Naive thymus-derived CD8-positive, alpha-beta T cell (primary cell): ENCODE data around the gene WBP2. TPM values are rescaled to one million over a fixed set of nuclear protein-coding genes. Genes with fewer than 3 reads are reported as not detected.

Experiments
- ATAC-seq, 2 donors: fragments of 150-1000 bp; cut with Tn5 transposase in 1 of 2; sonication (Bioruptor Pico), chemical (Tn5 transposase) in 1 of 2; 1 replicate in 1 of 2; 2 replicates in 1 of 2; pipeline ENCODE4 v1.10.0; 2021; ENCODE audit warnings: mild to moderate bottlenecking in 2 of 2, moderate library complexity in 2 of 2
- POLR2A ChIA-PET: fragments of 350-600 bp; sonication (Branson Sonifier 250); formaldehyde crosslinking; loops from one replicate; lab custom pipeline; 2021; ENCODE audit warnings: antibody characterized with exemption; lab: Charles Lee
- DNase-seq, 10 donors: peaks; one replicate each; pipeline versions ENCODE4 v3.0.0 to v3.0.0-alpha.2; 2020 to 2022
- H3K27ac Mint-ChIP-seq, 10 donors: one replicate each; pipeline ENCODE4 v1.8.0; 2020 to 2022; ENCODE audit warnings: mild to moderate bottlenecking in 10 of 10, mixed read lengths in 10 of 10, moderate library complexity in 4 of 10, inconsistent platforms in 1 of 10
- H3K27me3 Mint-ChIP-seq, 5 donors: one replicate each; pipeline ENCODE4 v1.8.0; 2021 to 2022; ENCODE audit warnings: mixed read lengths in 5 of 5
- H3K36me3 Mint-ChIP-seq, 3 donors: one replicate each; pipeline ENCODE4 v1.8.0; 2020 to 2022; ENCODE audit warnings: mixed read lengths in 3 of 3, mild to moderate bottlenecking in 2 of 3, inconsistent platforms in 1 of 3
- H3K4me1 Mint-ChIP-seq, 4 donors: one replicate each; pipeline ENCODE4 v1.8.0; 2021 to 2022; ENCODE audit warnings: mixed read lengths in 4 of 4
- H3K4me3 Mint-ChIP-seq, 10 donors: one replicate each; pipeline ENCODE4 v1.8.0; 2020 to 2022; ENCODE audit warnings: mild to moderate bottlenecking in 10 of 10, mixed read lengths in 10 of 10, moderate library complexity in 6 of 10, inconsistent platforms in 1 of 10
- H3K9me3 Mint-ChIP-seq, 9 donors: one replicate each; pipeline ENCODE4 v1.8.0; 2020 to 2022; ENCODE audit warnings: mixed read lengths in 9 of 9, mild to moderate bottlenecking in 3 of 9, inconsistent platforms in 1 of 9, moderate library complexity in 1 of 9
- polyA plus RNA-seq, 3 donors: library from polyadenylated mRNA; unstranded; fragments of 300-500 nt; fragmentation: Illumina TruSeq; gene quantifications; one replicate each; pipeline ENCODE4 v1.2.3, GENCODE V29; 2021
- total RNA-seq, 8 experiments: library from RNA in 2 of 8; stranded (reverse) in 2 of 8; gene quantifications; one replicate each; pipeline ENCODE4 v1.2.3 and lab custom pipeline; 2021 to 2026

WBP2 gene
- total and polyA plus RNA-seq, 5 experiments from 2014 or later, result 58.1 to 156 (median 95.1) TPM

DNA sequence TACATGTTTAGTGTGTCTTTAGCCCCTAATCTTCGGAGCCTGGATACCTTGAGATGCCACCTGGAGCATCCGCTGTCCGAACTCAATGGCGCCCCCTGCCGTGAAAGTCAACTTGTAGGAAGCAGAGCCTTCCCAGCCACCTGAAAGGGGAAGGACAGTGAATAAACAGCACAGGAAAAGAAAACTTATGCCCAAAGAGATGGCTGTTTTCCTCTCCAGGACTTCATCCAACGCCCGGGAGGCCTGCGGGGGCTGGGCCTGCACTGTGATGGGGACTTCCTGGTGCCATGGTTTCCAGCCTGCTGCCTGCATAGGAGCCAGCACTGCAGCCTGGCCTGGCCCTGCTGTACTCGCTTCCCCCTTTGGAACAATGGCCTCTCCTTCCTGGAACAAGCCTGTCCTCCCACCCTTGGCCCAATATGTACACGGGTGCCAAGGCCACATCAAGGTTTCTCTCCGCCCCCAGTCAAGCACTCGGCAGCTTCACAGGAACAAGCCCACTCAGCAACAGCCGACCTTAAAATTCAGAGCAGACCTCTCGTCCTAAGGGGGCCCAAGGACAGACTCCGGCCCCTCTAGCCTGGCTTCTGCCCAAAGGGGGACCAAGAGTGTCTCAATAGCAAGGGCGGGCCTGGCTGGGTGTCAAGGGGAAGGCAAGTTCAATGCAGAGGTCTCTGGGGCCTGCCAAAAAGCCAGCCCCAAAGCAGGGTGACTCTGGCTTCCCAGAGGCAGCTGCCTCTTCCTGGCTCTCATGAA, 6.4 kb downstream of the WBP2 start:
- DNase-seq (peak; percentile 63 to 91 (median 76)), ATAC-seq (peak in 1 of 2 donors; percentile 44)
- Mint-ChIP-seq H3K27me3 (no peaks in the 10 kb centered on the region), H3K36me3 (peaks cover 0 to 55% (median 8%) of the 10 kb centered on the region in 3 donors), H3K4me1 (peaks cover 7 to 42% (median 34%) of the 10 kb centered on the region in 4 donors), H3K4me3 (peak overlapping the region in 2 of 10 donors; percentile 19 to 58), H3K27ac (peak overlapping the region in 9 of 10 donors; percentile 51 to 90 (median 77)), H3K9me3 (no peaks in the 10 kb centered on the region)
- POLR2A ChIA-PET, result interaction anchor here (0.8 to 8.6 kb wide), 7 partner anchors 21 to 95 kb away, joined by 3 to 122 read pairs (median 5); partner anchors contain the start of genes TRIM65 and UNK

DNA sequence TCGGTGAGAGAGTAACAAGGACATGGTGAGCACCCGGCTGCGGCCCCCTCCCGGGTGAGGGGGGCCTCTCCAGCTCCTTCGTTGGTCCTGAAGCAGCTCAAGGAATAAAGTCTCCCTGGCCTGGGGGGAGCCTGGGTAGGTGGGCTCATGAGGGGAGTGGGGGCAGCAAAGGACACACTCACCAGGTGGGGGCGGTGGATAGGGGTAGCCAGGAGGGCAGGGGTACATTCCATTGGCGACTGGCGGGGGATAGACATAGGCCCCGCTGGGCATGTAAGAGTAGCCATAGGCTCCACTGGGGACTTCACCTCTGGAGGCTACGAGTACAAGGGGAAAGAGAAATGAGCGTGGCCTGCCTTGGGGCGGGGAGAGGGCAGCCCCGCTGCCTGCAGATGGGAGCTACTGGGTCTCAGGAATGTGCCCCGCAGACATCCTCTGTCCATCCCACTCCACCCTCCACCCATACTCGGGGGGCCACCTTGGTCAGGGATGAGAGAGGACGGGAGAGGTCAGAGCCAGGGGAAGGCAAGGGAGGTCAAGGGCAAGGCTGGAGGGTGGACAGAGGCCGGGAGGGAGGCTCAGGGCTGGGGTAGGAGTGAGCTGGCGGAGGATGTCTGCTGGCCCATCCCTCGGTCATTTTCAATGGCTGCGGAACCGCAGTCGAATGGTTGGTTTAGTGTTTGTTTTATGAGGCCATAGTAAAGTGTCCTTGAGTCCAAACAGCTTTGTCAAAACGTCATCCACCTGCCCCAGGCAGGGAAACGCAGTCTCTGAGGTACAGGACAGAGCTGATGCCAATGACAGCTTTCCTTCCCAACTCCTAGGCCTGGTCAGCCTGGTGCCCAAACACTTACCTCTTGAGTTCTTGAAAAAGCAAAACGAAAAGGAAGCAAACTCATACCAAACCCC, 7.3 kb downstream of the WBP2 start:
- H3K9me3 Mint-ChIP-seq, result no peaks in the 10 kb centered on the region
- H3K4me1 Mint-ChIP-seq, result peaks cover 7 to 36% (median 30%) of the 10 kb centered on the region in 4 donors
- DNase-seq (no peak), ATAC-seq (no peak)
- peak overlapping the region in 9 of 10 donors; percentile 51 to 90 (median 72) for H3K27ac Mint-ChIP-seq
- H3K36me3 Mint-ChIP-seq, result peaks cover 0 to 55% (median 8%) of the 10 kb centered on the region in 3 donors
- peak overlapping the region in 3 of 10 donors; percentile 19 to 58 (median 29) for H3K4me3 Mint-ChIP-seq
- H3K27me3 Mint-ChIP-seq, result no peaks in the 10 kb centered on the region
- POLR2A ChIA-PET, result interaction anchor here (0.8 to 8.6 kb wide), 10 partner anchors 7 to 94 kb away, joined by 3 to 122 read pairs (median 5); partner anchors contain the start of genes TRIM47, TRIM65, UNK and WBP2

DNA sequence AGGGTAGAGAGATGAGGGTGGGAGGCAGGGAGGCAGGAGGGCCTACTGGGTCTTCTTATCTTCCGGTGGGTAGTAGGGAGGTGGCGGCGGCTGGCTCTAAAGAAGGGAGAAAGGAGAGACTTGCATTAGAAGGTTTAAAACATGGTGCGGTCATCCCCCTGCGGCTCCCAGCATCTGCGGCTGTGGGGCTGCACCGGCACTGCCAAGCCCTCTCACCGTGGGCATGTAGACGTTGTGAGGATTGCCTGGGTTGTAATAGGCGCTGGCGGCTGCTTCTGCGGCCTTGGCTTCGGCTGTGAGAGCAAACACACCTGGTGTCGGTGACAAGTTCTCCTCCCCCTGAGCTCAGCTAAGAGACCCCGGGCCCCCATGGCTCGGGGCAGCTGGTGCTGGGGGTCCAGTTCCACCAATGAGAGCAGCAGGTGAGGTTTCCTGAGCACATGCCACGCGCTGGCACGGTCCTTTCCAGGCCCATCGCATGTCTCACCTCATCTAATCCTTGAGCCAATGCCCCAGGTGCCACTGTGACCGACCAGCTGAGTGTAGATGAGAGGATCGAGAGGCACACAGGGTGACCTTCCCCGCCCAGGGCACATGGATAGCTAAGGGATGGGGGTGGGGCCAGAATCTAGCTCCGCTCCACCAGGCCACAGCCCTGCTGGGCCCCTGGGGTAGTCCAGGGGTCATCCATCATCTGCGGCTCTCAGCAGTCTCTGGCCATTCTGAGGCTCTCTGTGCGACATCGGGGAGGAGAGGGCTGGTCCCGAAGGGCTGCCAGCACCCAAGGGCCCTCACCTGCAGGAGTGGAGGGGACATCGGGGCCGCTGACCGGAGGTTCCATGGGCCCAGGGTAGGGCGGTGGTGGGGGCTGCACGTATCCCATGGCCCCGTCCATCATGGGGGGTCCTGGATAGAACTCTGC, 8.2 kb downstream of the WBP2 start:
- ATAC-seq (no peak), DNase-seq (no peak)
- Mint-ChIP-seq H3K4me3 (peak overlapping the region in 2 of 10 donors; percentile 22 to 48), H3K4me1 (peaks cover 9 to 36% (median 29%) of the 10 kb centered on the region in 4 donors), H3K27ac (peak overlapping the region in 3 of 10 donors; percentile 18 to 62 (median 19)), H3K36me3 (peaks cover 0 to 54% (median 8%) of the 10 kb centered on the region in 3 donors), H3K27me3 (no peaks in the 10 kb centered on the region), H3K9me3 (no peaks in the 10 kb centered on the region)
- POLR2A ChIA-PET, result interaction anchor here (0.7 to 8.6 kb wide), 12 partner anchors 8 to 93 kb away, joined by 3 to 122 read pairs (median 6); partner anchors contain the start of genes GALK1, TRIM47, UNK and WBP2

DNA sequence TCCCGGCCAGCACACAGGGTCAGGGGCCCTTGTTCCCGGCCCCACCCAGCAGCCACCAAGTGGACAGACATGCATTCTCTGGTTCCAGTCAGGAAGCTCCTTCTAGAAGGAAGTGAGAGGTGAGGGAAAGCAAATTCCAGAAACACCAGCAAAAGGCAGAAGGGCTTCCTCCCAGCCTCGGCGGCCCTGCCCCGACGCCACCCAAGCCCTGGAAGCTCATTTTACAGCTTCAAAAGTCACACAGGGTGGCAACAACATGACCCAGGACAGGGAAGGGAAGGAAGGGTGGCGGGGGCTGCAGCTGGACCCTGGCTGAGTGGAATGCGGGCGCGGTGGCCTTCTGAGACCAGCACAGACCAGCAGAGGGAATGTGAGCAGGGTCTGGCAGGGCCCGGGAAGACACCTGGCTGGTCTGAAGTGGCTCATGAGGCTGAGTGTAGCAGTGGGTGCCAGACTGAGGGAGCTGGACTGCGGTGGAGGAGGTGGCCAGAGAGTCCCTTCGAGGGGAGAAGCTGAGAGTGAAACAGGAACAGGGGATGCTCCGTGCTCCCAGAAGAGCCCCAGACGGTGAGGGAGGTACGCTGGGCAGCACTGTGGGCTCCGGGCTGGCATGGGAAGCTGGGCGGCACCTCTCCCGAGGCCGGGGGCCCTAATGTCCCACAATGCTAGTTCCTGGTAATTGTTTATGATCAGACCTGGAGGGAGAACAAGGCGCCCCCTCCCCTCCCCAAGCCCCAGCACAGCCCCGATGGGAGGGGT, 9.0 kb downstream of the WBP2 start:
- POLR2A ChIA-PET, result interaction anchor here (0.9 to 8.6 kb wide), 12 partner anchors 8 to 82 kb away, joined by 3 to 122 read pairs (median 12); partner anchors contain the start of genes GALK1, TRIM47, UNK and WBP2
- no peak for ATAC-seq
- peak overlapping the region in 9 of 10 donors; percentile 20 to 92 (median 75) for H3K27ac Mint-ChIP-seq
- H3K27me3 Mint-ChIP-seq, result no peaks in the 10 kb centered on the region
- peaks cover 9 to 36% (median 27%) of the 10 kb centered on the region in 4 donors for H3K4me1 Mint-ChIP-seq
- no peak for DNase-seq
- peak overlapping the region in 4 of 10 donors; percentile 7 to 55 (median 35) for H3K4me3 Mint-ChIP-seq
- no peaks in the 10 kb centered on the region for H3K9me3 Mint-ChIP-seq
- peaks cover 0 to 51% (median 8%) of the 10 kb centered on the region in 3 donors for H3K36me3 Mint-ChIP-seq

DNA sequence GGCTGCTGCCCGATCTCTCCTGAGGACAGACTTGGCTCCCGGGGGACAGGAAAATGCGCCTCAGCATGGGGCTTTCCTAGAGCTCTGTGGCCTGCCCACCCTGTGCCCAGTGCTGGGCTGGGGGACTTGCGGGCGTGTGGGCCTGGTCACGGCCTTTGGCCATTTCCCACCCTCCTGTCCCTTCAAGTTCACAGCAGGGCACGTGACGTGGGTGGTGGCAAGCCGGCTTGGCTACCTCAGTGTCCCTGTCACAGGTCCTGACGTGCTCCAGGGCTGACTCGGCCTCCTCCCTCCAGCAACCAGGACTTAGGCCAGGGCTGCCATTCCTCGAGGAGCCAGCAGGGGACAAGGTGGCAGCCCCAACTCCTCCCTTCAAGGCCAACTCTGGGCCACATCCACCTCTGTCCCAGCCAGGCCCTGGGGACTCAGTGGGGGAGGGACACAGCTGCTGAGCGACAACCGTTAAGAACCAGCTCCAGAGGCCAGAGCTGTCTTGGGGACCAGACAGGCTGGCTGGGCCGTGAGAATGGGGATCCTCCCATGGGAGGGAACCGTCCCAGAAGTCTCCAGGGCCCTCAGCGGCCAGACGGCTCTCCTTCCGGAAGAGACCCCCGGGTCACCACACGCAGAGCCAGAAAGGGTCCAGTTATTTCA, 9.9 kb downstream of the WBP2 start:
- Mint-ChIP-seq H3K27ac (peak overlapping the region; percentile 37 to 92 (median 80)), H3K9me3 (no peaks in the 10 kb centered on the region), H3K36me3 (peaks cover 0 to 45% (median 8%) of the 10 kb centered on the region in 3 donors), H3K4me3 (peak overlapping the region in 8 of 10 donors; percentile 25 to 63 (median 46)), H3K27me3 (no peaks in the 10 kb centered on the region), H3K4me1 (peaks cover 9 to 36% (median 28%) of the 10 kb centered on the region in 4 donors)
- POLR2A ChIA-PET, result interaction anchor here (0.5 to 8.6 kb wide), 18 partner anchors 9 to 282 kb away, joined by 3 to 122 read pairs (median 8); partner anchors contain the start of genes GALK1, TRIM65, UNK and WBP2
- peak; percentile 42 to 43 for ATAC-seq
- DNase-seq, result peak in 7 of 10 donors; percentile 40 to 77 (median 51)

DNA sequence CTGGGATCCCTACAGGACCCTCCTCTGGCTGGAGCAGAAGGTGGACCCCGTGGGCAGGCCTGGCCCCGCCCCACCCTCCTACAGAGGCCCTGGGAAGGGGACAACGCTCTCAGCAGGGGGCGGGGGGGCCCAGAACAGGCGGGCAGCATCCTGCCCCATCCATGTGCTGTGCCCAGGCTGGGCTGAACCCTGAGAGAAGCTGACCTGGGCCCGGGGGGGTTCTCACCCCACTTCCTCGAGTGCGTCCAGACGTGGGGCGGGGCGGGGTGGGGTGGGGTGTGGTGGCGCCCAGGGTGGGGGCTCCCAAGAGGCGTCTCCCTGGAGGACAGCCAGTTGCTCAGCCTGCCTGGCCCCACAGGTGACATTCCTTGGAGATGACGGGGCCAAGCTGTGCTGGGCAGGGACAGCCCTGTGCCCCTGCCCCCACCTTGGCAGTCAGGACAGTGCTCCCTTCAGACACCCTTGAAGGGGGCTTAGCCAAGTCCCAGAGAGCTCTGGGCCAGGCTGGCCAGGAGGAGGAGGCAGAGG, 10.5 kb downstream of the WBP2 start:
- POLR2A ChIA-PET, result interaction anchor here (0.5 to 8.6 kb wide), 16 partner anchors 10 to 282 kb away, joined by 3 to 122 read pairs (median 15); partner anchors contain the start of genes GALK1, TRIM65, UNK and WBP2
- DNase-seq (peak in 2 of 10 donors; percentile 11 to 23), ATAC-seq (peak; percentile 1 to 14)
- no peaks in the 10 kb centered on the region for H3K27me3 Mint-ChIP-seq
- peaks cover 9 to 36% (median 27%) of the 10 kb centered on the region in 4 donors for H3K4me1 Mint-ChIP-seq
- no peaks in the 10 kb centered on the region for H3K9me3 Mint-ChIP-seq
- peaks cover 0 to 42% (median 7%) of the 10 kb centered on the region in 3 donors for H3K36me3 Mint-ChIP-seq
- H3K27ac Mint-ChIP-seq, result peak overlapping the region; percentile 37 to 98 (median 93)
- peak overlapping the region in 9 of 10 donors; percentile 86 to 95 (median 94) for H3K4me3 Mint-ChIP-seq

DNA sequence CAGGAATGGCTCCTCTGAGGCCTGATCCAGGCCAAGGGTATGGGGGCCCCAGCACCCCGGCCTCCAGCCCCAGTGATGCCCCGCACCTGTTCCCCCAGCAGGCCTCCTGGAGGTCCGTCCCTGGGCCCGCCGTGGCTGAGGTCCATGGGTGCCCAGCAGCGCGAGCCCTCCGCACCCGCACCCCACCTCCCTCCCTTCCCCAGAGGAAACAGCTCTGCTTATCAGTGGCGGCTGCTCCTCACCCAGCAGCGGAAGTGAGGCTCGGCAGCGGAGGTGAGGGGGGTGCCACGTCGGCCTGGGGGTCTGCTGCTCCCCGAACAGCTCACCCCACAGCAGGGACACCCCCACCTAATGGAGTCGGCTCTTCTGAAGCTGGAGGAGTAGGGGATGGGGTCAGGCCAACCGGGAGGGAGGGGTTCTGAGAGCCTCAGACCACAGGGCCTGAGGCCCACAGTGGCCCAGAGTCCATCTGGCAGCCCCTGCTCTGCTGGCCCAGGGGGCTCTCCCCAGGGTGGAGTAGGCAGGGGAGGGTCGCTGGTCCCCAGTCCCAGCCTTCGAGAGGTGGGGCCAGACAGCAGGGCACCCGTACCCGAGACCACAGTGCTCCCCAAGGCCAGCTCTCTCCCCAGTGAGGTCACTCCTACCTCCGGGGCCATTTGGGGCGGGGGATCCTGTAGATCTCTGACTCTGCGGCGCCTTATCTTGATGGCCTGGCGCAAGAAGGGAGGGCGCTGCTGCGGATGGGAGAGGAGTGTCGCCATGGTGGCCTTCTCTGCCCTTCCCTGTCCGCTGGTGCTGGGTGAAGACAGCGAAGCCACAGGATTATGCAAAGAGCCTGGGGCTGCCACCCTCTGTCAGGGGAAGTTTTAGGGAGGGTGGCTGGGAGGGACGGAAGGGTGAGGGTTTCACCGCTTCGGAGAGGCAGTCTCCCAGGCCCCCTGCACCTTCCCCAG, 11.3 kb downstream of the WBP2 start, which contains the start of gene UNC13D:
UNC13D (minus strand) TSS at position 828 of the 953 bp plus-strand sequence; CDS start at position 761, 67 bp downstream.
- peaks cover 0 to 44% (median 5%) of the 10 kb centered on the region in 3 donors for H3K36me3 Mint-ChIP-seq
- peaks cover 10 to 36% (median 27%) of the 10 kb centered on the region in 4 donors for H3K4me1 Mint-ChIP-seq

DNA sequence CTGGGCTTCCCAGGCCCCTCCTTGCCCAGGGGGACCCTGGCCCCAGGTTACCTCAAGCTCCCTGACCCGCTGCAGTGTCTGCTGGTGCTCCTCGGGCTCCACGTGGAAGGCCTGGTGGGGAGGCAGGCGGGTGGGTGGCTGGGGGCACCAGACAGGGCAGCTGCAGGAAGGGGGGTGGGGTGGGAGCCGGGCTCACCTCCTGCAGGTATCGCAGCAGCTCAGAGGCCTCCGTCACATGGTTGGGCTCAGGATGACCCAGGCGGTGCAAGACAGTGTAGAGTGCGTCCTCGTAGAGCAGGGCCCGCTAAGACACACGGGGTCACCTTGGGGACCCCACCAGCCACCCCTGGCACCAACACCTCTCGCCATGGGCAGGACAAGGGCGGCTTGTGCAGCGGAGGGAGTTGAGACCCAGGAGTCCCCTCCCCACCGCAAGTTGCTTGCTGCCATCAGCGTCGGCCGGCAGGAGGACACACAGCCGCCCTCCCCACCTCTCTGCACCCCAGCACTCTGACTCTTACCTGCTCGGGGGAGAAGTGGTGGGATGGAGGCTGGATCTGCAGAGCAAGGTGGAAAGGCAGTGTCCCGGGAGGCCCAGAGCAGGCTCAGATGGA, 12.1 kb downstream of the WBP2 start:
- DNase-seq (peak in 1 of 10 donors; percentile 32), ATAC-seq (peak; percentile 43 to 50)
- Mint-ChIP-seq H3K27me3 (no peaks in the 10 kb centered on the region), H3K36me3 (peaks cover 0 to 46% (median 2%) of the 10 kb centered on the region in 3 donors), H3K4me1 (peaks cover 7 to 29% (median 21%) of the 10 kb centered on the region in 4 donors), H3K27ac (peak overlapping the region; percentile 84 to 98 (median 94)), H3K4me3 (peak overlapping the region; percentile 88 to 95 (median 94)), H3K9me3 (no peaks in the 10 kb centered on the region)
- POLR2A ChIA-PET, result interaction anchor here (0.5 to 8.6 kb wide), 21 partner anchors 9 to 95 kb away, joined by 3 to 122 read pairs (median 8); partner anchors contain the start of genes GALK1, MRPL38, TRIM65 and UNK

More for the DNA sequence above, 11.3 kb downstream of the WBP2 start, which contains the start of gene UNC13D:
- H3K4me3 Mint-ChIP-seq, result peak within 1 kb of the TSS; percentile 88 to 95 (median 94)
- ATAC-seq (peak; percentile 80 to 84), DNase-seq (peak; percentile 55 to 84 (median 68))
- no peaks in the 10 kb centered on the region for H3K9me3 Mint-ChIP-seq
- H3K27me3 Mint-ChIP-seq, result no peaks in the 10 kb centered on the region
- peak within 1 kb of the TSS; percentile 89 to 98 (median 95) for H3K27ac Mint-ChIP-seq
- POLR2A ChIA-PET, result interaction anchor here (0.5 to 8.6 kb wide), 24 partner anchors 10 to 90 kb away, joined by 3 to 122 read pairs (median 8); partner anchors contain the start of genes GALK1, MRPL38, TRIM65 and UNK
